Ecto neural progenitor cell (in vitro differentiated cells): ENCODE data around the gene ZFP64.
"Not testable (repeated sequence)": the region's sequence is repeated elsewhere in the genome, so short reads cannot be mapped to it uniquely, and the experiment has no call there.

Source experiments
- DNase-seq: peaks from one replicate; pipeline ENCODE4 v3.0.0-alpha.2; 2018; ENCODE audit warnings: low spot score

ZFP64 gene

GRCh38 chr20:52191132-52191915 is at the start of gene ZFP64:
ZFP64 (minus strand) TSS chr20:52191779; CDS start chr20:52191636, 143 bp downstream.
- no peak for DNase-seq

- DNase-seq, result no peak
Measured at GRCh38 chr20:52240802-52241201, 49.2 kb upstream of the ZFP64 start.

- DNase-seq, result no peak
Measured at GRCh38 chr20:52239102-52239501, 47.5 kb upstream of the ZFP64 start.

DNA sequence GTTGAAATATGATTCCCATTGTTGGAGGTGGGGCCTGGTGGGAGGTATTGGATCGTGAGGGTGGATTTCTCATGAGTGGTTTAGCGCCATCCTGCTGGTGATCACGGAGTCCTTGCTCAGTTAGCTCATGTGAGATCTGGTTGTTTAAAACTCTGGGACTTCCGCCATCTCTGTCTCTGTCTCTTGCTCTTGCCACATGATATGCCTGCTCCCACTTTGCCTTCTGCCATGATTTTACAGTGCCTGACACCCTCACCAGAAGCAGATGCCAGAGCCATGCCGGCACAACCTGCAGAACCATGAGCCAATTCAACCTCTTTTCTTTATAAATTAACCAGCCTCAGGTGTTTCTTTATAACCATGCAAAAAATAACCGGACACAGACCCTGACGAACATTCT is 44.7 kb upstream of the ZFP64 start:
- DNase-seq, result no peak

DNA sequence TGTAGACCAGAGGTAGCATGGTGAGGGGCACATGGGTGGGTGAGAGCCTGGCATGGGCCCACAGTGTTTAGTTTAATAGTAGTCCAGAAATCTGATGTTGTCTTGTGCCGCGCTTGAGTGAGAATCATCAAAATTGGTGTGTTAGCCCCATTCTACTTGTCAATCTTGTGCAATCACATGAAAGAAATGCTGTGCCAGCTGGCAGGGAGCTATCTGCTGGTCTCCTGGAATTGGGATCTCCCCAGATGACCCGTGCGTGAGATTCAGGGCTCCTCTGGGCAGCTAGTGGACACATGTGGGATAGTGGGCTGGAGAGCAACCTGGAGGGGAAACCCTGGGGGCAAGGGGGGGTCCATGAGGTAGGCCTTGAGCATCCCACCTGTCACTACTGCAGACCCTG is 43.5 kb upstream of the ZFP64 start:
- DNase-seq, result no peak

- DNase-seq, result no peak
Measured at GRCh38 chr20:52234302-52235045, 42.9 kb upstream of the ZFP64 start.

DNA sequence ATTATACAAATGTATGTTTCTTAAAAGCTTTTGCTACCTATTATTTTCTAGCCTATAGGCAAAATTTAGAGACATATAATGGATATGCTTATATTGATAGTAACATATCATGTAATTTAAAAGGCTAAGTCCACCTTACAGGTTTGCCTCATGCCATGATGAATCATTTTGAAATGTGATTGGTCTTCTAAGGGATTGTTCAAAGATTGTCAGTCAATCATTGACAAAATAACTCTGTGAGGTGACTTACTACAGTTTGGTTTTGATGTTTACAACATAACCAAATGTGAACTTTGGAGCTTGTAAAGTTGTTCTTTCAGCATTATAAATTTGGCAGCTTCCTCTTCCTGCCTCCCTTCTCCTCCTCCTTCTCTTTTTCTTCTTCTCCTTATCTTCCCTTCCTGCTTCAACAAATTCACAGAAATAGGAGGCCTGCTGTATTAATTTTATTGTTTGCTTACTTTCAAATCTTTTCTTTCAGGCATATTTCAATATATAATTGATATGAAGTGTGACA is 39.7 kb upstream of the ZFP64 start:
- DNase-seq, result no peak

GRCh38 chr20:52230409-52230808 is 38.8 kb upstream of the ZFP64 start:
- DNase-seq, result no peak

DNA sequence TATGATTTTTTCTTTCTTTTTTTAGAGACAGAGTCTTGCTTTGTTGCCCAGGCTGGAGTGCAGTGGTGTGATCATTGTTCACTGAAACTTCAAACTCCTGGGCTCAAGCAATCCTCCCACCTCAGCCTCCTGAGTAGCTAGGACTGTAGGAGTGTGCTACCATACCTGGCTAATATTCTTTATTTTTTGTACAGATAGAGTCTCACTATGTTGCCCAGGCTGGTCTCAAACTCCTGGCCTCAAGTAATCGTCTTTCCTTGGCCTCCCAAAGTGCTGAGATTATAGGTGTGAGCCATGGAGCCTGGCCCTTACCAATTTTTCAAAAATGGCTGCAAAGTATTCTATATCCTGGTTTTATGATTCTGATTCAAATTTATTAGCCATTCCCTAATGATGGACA is 37.8 kb upstream of the ZFP64 start:
- DNase-seq, result not testable (repeated sequence)

- DNase-seq, result no peak
Measured at GRCh38 chr20:52226370-52226769, 34.8 kb upstream of the ZFP64 start.

DNA sequence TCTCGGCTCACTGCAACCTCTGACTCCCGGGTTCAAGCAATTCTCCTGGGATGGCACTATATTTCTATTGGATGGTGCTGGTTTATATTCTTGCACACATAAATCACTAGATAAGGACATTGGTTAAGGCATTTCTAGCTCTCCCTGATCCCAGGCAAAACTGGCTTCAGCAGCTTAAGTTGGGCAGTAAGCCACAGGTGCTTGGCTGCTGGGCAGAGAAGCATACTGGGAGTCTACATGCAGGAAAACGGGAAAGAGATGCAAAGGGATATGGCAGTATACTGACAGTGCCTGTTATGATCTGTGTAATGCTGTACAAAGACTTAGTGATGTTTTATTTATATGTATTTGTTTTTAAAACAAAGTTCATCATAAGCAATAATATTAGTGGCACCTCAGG is 33.3 kb upstream of the ZFP64 start:
- no peak for DNase-seq

- not testable (repeated sequence) for DNase-seq
Measured at GRCh38 chr20:52221362-52221761, 29.8 kb upstream of the ZFP64 start.

GRCh38 chr20:52220891-52221290 is 29.3 kb upstream of the ZFP64 start:
- not testable (repeated sequence) for DNase-seq

DNA sequence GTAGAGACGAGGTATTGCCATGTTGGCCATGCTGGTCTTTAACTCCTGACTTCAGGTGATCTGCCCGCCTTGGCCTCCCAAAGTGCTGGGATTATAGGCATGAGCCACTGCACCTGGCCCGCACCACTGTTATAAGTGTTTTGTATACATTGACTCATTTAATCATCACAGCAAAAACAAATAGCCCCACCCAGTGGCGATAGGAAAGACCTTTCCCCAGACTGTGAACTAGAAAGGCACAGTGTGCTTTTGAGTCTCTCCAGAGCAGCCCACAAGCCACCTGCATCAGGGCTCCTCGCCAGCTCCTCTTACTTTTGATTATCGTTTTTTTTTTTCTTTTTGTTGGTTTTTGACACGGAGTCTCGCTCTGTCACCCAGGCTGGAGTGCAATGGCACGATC is 27.9 kb upstream of the ZFP64 start:
- no peak for DNase-seq

GRCh38 chr20:52217689-52218395 is 26.3 kb upstream of the ZFP64 start:
- no peak for DNase-seq

- DNase-seq, result no peak
Measured at GRCh38 chr20:52213995-52214394, 22.4 kb upstream of the ZFP64 start.

DNA sequence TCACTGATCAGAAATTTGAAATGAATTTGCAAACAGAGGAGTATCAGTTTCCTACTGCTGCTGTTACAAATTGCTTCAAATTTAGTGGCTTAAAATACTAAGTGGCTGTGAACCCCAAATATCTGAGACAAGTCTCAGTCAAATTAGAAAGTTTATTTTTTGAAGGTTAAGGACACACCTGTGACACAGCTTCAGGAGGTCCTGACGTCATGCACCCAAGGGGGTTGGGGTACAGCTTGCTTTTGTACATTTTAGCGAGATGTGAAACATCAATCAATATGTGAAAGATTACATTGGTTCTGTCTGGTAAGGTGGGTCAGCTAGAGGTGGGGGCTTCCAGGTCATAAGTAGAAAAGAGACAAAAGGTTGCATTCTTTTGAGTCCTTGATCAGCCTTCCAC is 21.4 kb upstream of the ZFP64 start:
- no peak for DNase-seq

- DNase-seq, result no peak
Measured at GRCh38 chr20:52210037-52210990, 18.7 kb upstream of the ZFP64 start.

DNA sequence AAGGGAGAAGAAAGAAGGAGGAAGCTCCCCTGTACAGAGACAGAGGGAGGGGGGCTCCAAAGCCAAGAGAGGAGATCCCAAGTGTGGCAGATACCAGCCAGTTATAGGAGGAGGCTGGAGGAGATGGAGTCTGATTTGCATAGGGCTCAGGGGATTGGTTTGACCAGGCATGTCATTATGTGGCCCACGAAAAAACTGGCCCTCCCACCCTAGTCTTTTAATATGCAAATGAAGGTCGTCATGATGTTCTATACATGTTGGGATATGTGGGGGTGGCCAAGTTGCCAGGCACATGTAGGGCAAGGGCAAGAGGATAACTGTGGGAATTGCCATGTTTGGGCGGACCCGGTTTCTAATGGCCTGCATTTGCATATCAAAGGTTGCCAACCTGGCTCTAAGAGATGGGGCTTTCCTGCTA is 17.6 kb upstream of the ZFP64 start:
- no peak for DNase-seq

GRCh38 chr20:52207020-52207810 is 15.6 kb upstream of the ZFP64 start:
- no peak for DNase-seq

- DNase-seq, result no peak
Measured at GRCh38 chr20:52204136-52204535, 12.6 kb upstream of the ZFP64 start.
